DMS53 (cell line): ENCODE results near the gene HDAC4.
"Not testable (repeated sequence)": the region's sequence is repeated elsewhere in the genome, so short reads cannot be mapped to it uniquely, and the experiment has no call there.

Experiments used
- DNase-seq: peaks from one replicate; lab custom pipeline; 2025; lab: John Stamatoyannopoulos, UW

Gene HDAC4

GRCh38 chr2:239046822-239047221 is 354.0 kb downstream of the HDAC4 start:
- no peak for DNase-seq

GRCh38 chr2:239044336-239044735 is 356.5 kb downstream of the HDAC4 start:
- no peak for DNase-seq

DNA sequence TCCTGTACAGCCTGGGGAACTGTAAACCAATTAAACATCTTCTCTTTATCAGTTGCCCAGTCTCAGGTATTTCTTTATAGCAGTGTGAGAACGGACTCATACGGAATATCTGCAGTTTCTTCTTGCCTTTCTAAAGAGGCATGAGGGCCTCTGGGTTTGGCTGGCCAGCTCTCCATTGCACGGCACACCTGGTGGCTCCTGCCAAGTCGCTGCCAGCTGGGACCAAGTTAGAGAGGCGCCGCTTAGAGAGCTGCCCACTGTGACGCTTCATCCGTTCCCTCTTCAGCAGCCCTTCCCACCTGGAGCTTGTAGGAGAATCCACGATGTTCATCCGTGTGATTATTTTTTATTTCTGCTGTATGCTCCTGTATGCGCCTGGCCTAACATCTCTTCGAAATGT is 357.5 kb downstream of the HDAC4 start:
- no peak for DNase-seq

- DNase-seq: no peak
Observed at GRCh38 chr2:239042551-239043320, 358.1 kb downstream of the HDAC4 start.

DNA sequence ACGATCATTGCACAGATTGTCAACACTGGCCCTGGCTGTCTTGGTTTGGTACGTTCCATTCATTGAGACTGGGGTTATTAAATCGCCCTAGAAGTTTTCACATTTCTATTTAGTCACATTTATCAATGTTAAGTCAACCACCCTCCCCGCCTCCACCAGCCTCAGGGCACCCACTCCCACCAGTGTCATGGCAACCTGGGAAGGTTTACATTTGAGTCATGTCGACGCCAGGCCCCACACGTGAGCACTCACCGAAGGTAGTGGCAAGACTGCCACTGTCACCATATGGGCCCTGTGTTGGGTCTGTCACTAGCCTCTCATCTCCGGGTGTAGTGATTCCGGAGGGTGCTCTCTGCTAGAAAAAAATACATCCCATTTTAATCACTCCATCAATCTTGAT is 358.8 kb downstream of the HDAC4 start:
- DNase-seq: no peak

DNA sequence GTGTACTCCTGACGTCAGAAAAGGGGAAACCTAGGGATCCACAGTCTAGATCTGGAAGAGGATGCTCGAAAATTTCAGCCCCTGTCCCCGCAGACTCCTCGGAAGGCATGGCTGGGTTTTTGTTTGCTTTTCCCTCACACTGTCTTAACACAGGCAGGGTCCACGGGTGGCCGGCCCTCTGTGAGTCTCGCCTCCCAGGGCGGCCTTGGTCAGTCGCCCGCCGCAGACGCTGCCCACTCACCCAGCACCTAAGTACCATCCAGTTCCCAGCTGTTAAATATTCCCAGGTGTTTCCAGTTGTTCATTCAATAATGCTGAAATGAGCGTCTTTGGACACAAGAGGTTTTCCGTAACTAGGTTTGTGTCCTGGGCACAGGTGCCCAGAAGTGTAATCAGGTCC is 359.8 kb downstream of the HDAC4 start:
- no peak for DNase-seq

- no peak for DNase-seq
Observed at GRCh38 chr2:239040152-239040761, 360.6 kb downstream of the HDAC4 start.

DNA sequence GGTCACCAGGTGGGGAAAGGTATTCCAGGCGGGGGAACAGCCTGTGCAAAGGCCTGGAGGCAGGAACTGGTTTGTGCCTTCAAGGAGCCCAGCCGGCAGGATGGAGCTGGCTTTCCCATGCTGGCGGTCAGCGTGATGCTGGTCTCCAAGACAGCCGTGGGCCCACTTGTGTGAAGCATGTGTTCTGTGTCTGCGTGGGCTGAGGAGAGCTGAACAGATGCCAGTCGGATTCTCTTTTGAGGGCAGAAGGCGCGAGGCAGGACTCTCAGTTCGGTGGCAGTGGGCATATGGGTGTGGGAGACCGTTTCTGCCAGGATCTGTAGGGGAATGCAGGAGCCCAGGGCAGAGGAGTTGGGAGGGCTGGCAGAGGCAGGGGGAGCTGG is 361.4 kb downstream of the HDAC4 start:
- DNase-seq: no peak

GRCh38 chr2:239038773-239039478 is 361.9 kb downstream of the HDAC4 start:
- no peak for DNase-seq

DNA sequence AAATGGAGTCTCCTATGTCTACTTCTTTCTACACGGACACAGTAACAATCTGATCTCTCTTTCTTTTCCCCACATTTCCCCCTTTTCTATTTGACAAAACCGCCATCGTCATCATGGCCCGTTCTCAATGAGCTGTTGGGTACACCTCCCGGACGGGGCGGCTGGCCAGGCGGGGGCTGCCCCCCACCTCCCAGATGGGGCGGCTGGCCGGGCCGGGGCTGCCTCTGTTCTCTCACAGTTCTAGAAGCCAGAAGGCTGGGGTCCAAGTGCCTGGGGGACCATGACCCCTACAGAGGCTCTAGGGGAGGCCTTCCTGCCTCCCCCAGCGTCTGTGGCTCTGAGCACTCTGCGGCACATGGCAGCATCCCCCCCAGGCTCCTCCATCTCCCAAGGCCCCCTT is 362.5 kb downstream of the HDAC4 start:
- DNase-seq: not testable (repeated sequence)

GRCh38 chr2:239037559-239037910 is 363.3 kb downstream of the HDAC4 start:
- no peak for DNase-seq

- DNase-seq: no peak
Observed at GRCh38 chr2:239036819-239037558, 363.8 kb downstream of the HDAC4 start.

DNA sequence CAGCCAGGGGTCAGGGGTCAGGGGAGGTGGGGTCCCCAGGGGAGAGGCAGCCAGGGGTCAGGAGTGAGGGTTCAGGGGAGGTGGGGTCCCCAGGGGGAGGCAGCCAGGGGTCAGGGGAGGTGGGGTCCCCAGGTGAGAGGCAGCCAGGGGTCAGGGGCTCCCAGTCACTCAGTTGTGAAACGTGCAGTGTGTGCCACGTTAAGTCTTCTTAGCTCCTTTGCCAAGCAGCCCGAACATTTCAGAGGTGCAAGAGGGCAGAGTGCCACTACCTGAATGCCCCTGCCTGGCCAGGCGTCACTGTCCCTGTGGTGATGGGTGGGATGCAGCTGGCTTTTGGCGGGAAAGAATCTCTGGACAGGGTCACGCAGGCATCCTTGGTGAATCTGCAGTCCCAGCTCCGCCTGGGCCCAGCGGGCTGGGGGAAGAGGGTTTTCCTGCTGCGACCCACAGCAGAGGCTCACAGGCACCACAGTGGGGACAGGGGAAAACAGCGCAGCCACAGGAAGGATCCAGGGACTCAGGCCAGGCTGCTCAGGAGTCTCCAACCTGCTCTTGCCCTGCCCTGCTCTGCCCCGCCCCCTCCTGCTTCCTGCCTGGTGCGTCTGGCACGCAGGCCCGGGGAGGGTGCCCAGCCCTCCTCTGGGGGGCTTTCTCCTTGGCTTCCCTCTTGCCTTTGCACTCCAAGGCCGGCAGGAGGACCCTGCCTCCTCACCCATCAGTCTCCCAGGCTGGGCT is 364.7 kb downstream of the HDAC4 start:
- DNase-seq: peak; percentile 65

GRCh38 chr2:239035361-239035814 is 365.4 kb downstream of the HDAC4 start:
- DNase-seq: peak; percentile 58

GRCh38 chr2:239034561-239035341 is 366.1 kb downstream of the HDAC4 start:
- DNase-seq: no peak

DNA sequence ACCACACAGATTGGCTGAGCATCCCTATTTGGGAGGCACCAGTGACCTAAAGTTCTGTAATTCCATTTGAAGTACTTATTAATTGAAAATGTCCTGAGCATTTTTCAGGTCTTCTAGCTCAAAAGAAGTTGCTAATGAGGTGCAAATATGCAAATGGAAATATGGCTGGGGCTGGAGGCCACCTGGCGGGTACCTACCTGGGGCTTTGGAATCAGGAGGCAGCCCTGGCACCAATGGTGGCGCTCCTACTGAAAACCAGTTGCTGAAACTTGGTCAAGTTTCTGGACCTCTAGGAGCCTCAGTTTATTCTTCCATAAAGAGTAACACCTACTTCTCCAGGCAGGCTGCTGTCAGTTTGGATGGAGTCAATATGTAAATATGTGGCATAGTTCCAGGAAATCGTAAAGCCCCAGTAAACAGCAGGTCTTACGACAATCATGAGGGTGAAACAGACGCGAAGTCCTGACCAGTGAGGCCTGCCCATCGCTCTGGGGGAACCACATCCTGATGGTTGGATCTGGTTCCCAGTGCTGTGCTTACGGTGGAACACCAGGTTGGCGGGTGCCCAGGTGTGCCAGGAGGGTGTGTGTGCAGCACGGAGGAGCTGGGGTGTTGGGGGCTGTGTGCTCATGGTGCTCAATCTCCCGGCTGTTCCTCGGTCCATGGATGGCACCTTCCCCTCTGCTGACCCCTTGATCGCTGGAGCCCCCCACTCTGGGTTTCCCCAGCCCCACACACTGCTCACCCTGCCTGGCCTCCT is 366.8 kb downstream of the HDAC4 start:
- no peak for DNase-seq

GRCh38 chr2:239029958-239030357 is 370.9 kb downstream of the HDAC4 start:
- DNase-seq: no peak

DNA sequence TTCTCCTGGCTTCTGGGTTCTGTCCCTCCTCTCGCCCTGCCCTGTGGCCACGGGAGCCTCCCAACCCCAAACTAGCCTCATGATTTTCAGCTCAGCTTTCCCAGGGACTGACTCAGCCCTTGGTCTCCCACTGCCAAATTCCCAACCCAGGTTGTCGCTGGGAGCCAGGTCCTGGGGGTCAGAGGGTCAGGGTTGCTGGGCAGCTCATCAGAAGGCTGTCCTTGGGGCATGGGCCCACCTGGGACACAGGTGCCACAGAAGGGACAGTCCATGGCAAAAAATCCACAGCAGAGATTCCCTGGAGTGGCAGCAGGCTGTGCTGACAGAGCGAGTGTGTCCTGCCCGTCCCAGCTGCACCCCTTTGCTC is 372.6 kb downstream of the HDAC4 start:
- no peak for DNase-seq

DNA sequence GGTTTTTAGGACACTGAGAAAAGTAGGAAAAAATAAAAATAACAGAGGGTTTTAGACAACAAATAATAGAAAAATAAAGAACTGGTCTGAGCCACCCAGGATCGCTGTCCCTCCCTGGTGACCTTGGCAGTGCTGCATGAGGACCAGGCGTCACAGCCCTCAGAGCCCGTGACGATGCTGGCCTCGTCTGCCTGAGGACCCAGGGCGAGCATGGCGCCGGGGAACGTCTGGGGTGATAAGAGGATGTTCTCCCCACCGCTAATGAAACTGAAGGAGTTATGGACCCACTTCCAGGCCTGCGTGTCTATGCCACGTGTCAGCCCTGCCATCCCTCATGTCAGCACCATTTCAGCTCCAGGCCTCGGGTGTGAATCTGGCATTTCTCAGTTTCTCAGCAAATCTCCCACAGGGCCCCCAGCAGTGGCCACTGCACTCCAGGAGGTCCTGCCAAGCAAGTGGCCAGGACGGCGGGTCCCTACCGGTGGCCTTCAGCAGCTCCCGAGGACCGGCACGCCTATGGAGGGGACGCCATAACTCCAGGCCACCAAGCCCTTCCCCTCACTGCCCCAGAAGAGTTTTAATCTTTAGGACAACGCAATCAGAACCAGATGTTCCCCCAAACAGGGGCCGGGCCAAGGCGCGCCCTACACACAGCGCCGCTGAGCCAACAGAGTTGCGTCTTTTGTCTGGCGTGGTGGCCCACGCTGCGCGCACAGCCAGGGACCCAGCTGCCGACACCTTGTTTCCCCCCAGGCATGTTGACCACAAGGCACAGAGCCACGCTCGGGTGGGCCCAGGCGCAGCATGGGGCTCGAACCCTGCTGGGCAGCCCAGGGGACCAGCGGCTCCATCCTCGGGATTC is 373.2 kb downstream of the HDAC4 start:
- no peak for DNase-seq
